K562 (cell line): ENCODE results near the gene IPO13. TPM values are rescaled to one million over a fixed set of nuclear protein-coding genes. Genes with fewer than 3 reads are reported as not detected.
A peak's percentile ranks its signal among the peaks of the same experiment; 100 is the strongest.

Source experiments
- ARID3B ChIP-seq: fragments of 250-450 bp; sonication (Bioruptor Pico); IDR thresholded peaks from 2 replicates; pipeline ENCODE4 v1.4.0; 2020; ENCODE audit warnings: borderline replicate concordance
- BCLAF1 ChIP-seq, 2 experiments: fragments of 450-650 bp in 1 of 2; IDR thresholded peaks; 2 replicates each; pipeline ENCODE4 v1.6.1; 2011 to 2017; ENCODE audit warnings: low read depth in 2 of 2, antibody characterized with exemption in 1 of 2, borderline replicate concordance in 1 of 2, low read length in 1 of 2, mild to moderate bottlenecking in 1 of 2, mixed read lengths in 1 of 2; ENCODE audit not compliant: control insufficient read depth in 1 of 2
- CBX2 ChIP-seq: fragments of 200-600 bp; sonication (generic); IDR thresholded peaks from one replicate; pipeline ENCODE4 v1.6.1; 2012; ENCODE audit warnings: mild to moderate bottlenecking, low read length, inconsistent platforms; ENCODE audit not compliant: insufficient read depth, poor library complexity, severe bottlenecking
- CREM ChIP-seq: IDR thresholded peaks from 2 replicates; pipeline ENCODE4 v1.6.1; 2014; ENCODE audit warnings: antibody characterized with exemption, low read depth
- ETV5 ChIP-seq: sonication (generic); formaldehyde crosslinking; IDR thresholded peaks from 2 replicates; pipeline ENCODE4 v1.4.0; 2020; ENCODE audit warnings: low read depth, mild to moderate bottlenecking, missing genetic modification reagents
- FIP1L1 ChIP-seq: fragments of 200-400 bp; formaldehyde crosslinking; IDR thresholded peaks from 2 replicates; pipeline ENCODE4 v1.6.1; 2018; ENCODE audit warnings: mild to moderate bottlenecking, low read depth, low read length; ENCODE audit not compliant: poor library complexity, severe bottlenecking
- FOS ChIP-seq: IDR thresholded peaks from 3 replicates; pipeline ENCODE4 v1.6.1; 2011; ENCODE audit not compliant: insufficient read length; ENCODE audit errors: extremely low read depth
- FOXK1 ChIP-seq: sonication (generic); formaldehyde crosslinking; IDR thresholded peaks from 2 replicates; pipeline ENCODE4 v1.8.0; 2022; ENCODE audit warnings: missing genetic modification reagents, mild to moderate bottlenecking, borderline replicate concordance
- HLTF ChIP-seq: fragments of 450-650 bp; IDR thresholded peaks from 2 replicates; pipeline ENCODE4 v1.6.1; 2016
- HMGN3 ChIP-seq: IDR thresholded peaks from 2 replicates; pipeline ENCODE4 v1.6.1; 2011; ENCODE audit warnings: borderline replicate concordance, low read depth, mild to moderate bottlenecking, mixed read lengths, low read length; ENCODE audit not compliant: insufficient read length; ENCODE audit errors: extremely low read depth
- LEF1 ChIP-seq: fragments of 450-650 bp; IDR thresholded peaks from 2 replicates; pipeline ENCODE4 v1.6.1; 2016; ENCODE audit warnings: mild to moderate bottlenecking
- SNAPC5 ChIP-seq: fragments of 250-450 bp; sonication (Bioruptor Pico); IDR thresholded peaks from 2 replicates; pipeline ENCODE4 v1.8.0; 2021; ENCODE audit warnings: moderate library complexity, mild to moderate bottlenecking, inconsistent platforms
- ZFPM2 ChIP-seq: fragments of 250-450 bp; sonication (Bioruptor Pico); IDR thresholded peaks from 2 replicates; pipeline ENCODE4 v1.5.1; 2022; ENCODE audit warnings: mild to moderate bottlenecking
- ZFX ChIP-seq: sonication (generic); formaldehyde crosslinking; IDR thresholded peaks from 2 replicates; pipeline ENCODE4 v1.8.0; 2022; ENCODE audit warnings: mild to moderate bottlenecking, missing genetic modification reagents, moderate library complexity
- ZNF140 ChIP-seq: fragments of 250-450 bp; sonication (Bioruptor Pico); IDR thresholded peaks from 2 replicates; pipeline ENCODE4 v1.8.0; 2021; ENCODE audit warnings: moderate library complexity, mild to moderate bottlenecking, inconsistent platforms
- ZNF175 ChIP-seq: fragments of 200-800 bp; sonication (Bioruptor generic); IDR thresholded peaks from 2 replicates; pipeline ENCODE4 v1.6.1; 2016; ENCODE audit warnings: low read depth, mild to moderate bottlenecking, missing genetic modification characterization, missing compliant biosample characterization
- ZNF24 ChIP-seq: fragments of 450-650 bp; IDR thresholded peaks from 2 replicates; pipeline ENCODE4 v1.6.1; 2016
- polyA plus RNA-seq, 8 experiments: library from polyadenylated mRNA; depleted of rRNA in 4 of 8; stranded (reverse) in 5 of 8; unstranded in 3 of 8; fragments of >200 nt; fragmentation: Nextera tagmentation in 2 of 8; fragmentation: Illumina TruSeq in 1 of 8; extraction: Ambion mirVana in 2 of 8; extraction: Trizol in 1 of 8; gene quantifications; 2 replicates each; pipeline versions ENCODE4 v1.2.1 to v1.2.3, GENCODE V29; 2011 to 2014; ENCODE audit warnings: inconsistent platforms in 1 of 8, missing spikeins in 1 of 8
- total RNA-seq, 7 experiments: library from RNA; depleted of rRNA in 6 of 7; stranded (reverse); fragments of >200 nt in 6 of 7; fragmentation: Illumina TruSeq in 2 of 7; extraction: Trizol in 2 of 7; gene quantifications; 2 replicates each; pipeline versions ENCODE4 v1.2.1 to v1.2.3, GENCODE V29; 2011 to 2021; ENCODE audit warnings: low replicate concordance in 1 of 7
- TF ChIP-seq, protein P1 (sequence below), 3 experiments: fragments of 200-800 bp in 1 of 3; fragments of 250-450 bp in 1 of 3; fragments of 450-650 bp in 1 of 3; sonication (Bioruptor Pico) in 1 of 3; sonication (Bioruptor generic) in 1 of 3; formaldehyde crosslinking in 1 of 3; IDR thresholded peaks; 2 replicates each; pipeline versions ENCODE4 v1.6.1 to v1.8.0; 2016 to 2022; ENCODE audit warnings: mild to moderate bottlenecking in 2 of 3, missing genetic modification characterization in 2 of 3, missing compliant biosample characterization in 1 of 3, moderate library complexity in 1 of 3

Gene IPO13
- total and polyA plus RNA-seq, 9 of the 15 experiments (the other 6 are each of a cell fraction or from before 2014, with no cell fraction given): 7.0 to 30.8 (median 16.2) TPM

- TF ChIP-seq FOXK1 (0 out of 2 replicates have a peak, but pooled peaks have one; percentile 75), FOS (no peak), HLTF (0 out of 2 replicates have a peak, but pooled peaks have one; percentile 69), FIP1L1 (no peak), HMGN3 (no peak), CBX2 (no peak), ZNF24 (no peak), ZNF140 (no peak), LEF1 (peak; percentile 58; the same call in 1 of the 2 replicates), ZFX (peak; percentile 56), BCLAF1 (IDR thresholded peaks at IDR 0.05; ENCODE audit: borderline replicate concordance in 1 of 2, control insufficient read depth in 1 of 2, low read depth in 2 of 2, low read length in 1 of 2) (no peak), ZFPM2 (CRISPR knock-in tag) (no peak), CREM (peak; percentile 24; the same call in 1 of the 2 replicates), SNAPC5 (CRISPR knock-in tag) (no peak), ZNF175 (CRISPR knock-in tag) (no peak; the same call in 1 of the 2 replicates), ARID3B (CRISPR knock-in tag) (0 out of 2 replicates have a peak, but pooled peaks have one; percentile 47), ETV5 (CRISPR knock-in tag) (peak; percentile 48; the same call in 1 of the 2 replicates)
- TF ChIP-seq, protein P1, sequence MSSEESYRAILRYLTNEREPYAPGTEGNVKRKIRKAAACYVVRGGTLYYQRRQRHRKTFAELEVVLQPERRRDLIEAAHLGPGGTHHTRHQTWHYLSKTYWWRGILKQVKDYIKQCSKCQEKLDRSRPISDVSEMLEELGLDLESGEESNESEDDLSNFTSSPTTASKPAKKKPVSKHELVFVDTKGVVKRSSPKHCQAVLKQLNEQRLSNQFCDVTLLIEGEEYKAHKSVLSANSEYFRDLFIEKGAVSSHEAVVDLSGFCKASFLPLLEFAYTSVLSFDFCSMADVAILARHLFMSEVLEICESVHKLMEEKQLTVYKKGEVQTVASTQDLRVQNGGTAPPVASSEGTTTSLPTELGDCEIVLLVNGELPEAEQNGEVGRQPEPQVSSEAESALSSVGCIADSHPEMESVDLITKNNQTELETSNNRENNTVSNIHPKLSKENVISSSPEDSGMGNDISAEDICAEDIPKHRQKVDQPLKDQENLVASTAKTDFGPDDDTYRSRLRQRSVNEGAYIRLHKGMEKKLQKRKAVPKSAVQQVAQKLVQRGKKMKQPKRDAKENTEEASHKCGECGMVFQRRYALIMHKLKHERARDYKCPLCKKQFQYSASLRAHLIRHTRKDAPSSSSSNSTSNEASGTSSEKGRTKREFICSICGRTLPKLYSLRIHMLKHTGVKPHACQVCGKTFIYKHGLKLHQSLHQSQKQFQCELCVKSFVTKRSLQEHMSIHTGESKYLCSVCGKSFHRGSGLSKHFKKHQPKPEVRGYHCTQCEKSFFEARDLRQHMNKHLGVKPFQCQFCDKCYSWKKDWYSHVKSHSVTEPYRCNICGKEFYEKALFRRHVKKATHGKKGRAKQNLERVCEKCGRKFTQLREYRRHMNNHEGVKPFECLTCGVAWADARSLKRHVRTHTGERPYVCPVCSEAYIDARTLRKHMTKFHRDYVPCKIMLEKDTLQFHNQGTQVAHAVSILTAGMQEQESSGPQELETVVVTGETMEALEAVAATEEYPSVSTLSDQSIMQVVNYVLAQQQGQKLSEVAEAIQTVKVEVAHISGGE (CRISPR knock-in tag; IDR thresholded peaks at IDR 0.05): peak in 1 of 3 experiments; percentile 91; a peak in 3 of 6 replicates
These were observed 44.9 kb downstream of the IPO13 start, which contains the start of gene CCDC24 (continued) for GRCh38 chr1:43991476-43992231.
